H1 (cell line): ENCODE data around the gene THAP2. TPM values are rescaled to one million over a fixed set of nuclear protein-coding genes. Genes with fewer than 3 reads are reported as not detected.
"Not testable (repeated sequence)": the region's sequence is repeated elsewhere in the genome, so short reads cannot be mapped to it uniquely, and the experiment has no call there.

Experiments used
- CTCF ChIA-PET: fragments of 300-600 bp; sonication (Branson Sonifier 250); formaldehyde crosslinking; loops from one replicate; lab custom pipeline; 2021; ENCODE audit not compliant: partially characterized antibody; lab: Charles Lee
- POLR2A ChIA-PET: fragments of 300-600 bp; sonication (Branson Sonifier 250); formaldehyde crosslinking; loops from one replicate; lab custom pipeline; 2021; ENCODE audit warnings: inconsistent platforms; ENCODE audit not compliant: partially characterized antibody; lab: Charles Lee
- DNase-seq, 2 experiments: peaks; one replicate each; pipeline versions ENCODE4 v3.0.0 to v3.0.0-alpha.2; 2010 to 2022; ENCODE audit warnings: low spot score in 2 of 2, low read depth in 1 of 2, mixed read lengths in 1 of 2
- FAIRE-seq: peaks from 2 replicates; lab custom pipeline; 2011; peaks lifted over from hg19 to GRCh38; lab: Jason Lieb, UNC
- H2AFZ ChIP-seq: 2 replicates; pipeline ENCODE4 v1.8.1; 2012; ENCODE audit warnings: low read length, inconsistent platforms
- H2AK5ac ChIP-seq: 2 replicates; pipeline ENCODE4 v1.6.1; 2013; ENCODE audit warnings: low read depth, low read length
- H2BK120ac ChIP-seq: replicated peaks from 2 replicates; pipeline ENCODE3; 2013; ENCODE audit warnings: low read depth, low read length, inconsistent platforms
- H2BK12ac ChIP-seq: 2 replicates; pipeline ENCODE4 v1.6.1; 2013; ENCODE audit warnings: low read depth, low read length
- H2BK15ac ChIP-seq: 2 replicates; pipeline ENCODE4 v1.6.1; 2013; ENCODE audit warnings: low read length
- H2BK20ac ChIP-seq: 2 replicates; pipeline ENCODE4 v1.6.1; 2013; ENCODE audit warnings: low read length
- H2BK5ac ChIP-seq: 2 replicates; pipeline ENCODE4 v1.6.1; 2013; ENCODE audit warnings: low read depth, low read length
- H3K14ac ChIP-seq: 2 replicates; pipeline ENCODE4 v1.6.1; 2013; ENCODE audit warnings: inconsistent platforms; ENCODE audit not compliant: insufficient read length
- H3K18ac ChIP-seq: 2 replicates; pipeline ENCODE4 v1.6.1; 2013; ENCODE audit warnings: low read length; ENCODE audit errors: extremely low read depth
- H3K23ac ChIP-seq: 2 replicates; pipeline ENCODE4 v1.6.1; 2013; ENCODE audit warnings: inconsistent platforms; ENCODE audit not compliant: insufficient read length
- H3K23me2 ChIP-seq: 2 replicates; pipeline ENCODE4 v1.6.1; 2013; ENCODE audit warnings: low read depth, low read length
- H3K27ac ChIP-seq: 2 replicates; pipeline ENCODE4 v1.6.1; 2011; ENCODE audit warnings: low read depth, low read length, inconsistent platforms
- H3K27me3 ChIP-seq, 4 experiments: replicated peaks in 1 of 4; 1 replicate in 1 of 4; 2 replicates in 3 of 4; pipeline versions ENCODE4 v1.6.1 to v1.8.1; 2011 to 2013; ENCODE audit warnings: low read length in 3 of 4, mild to moderate bottlenecking in 3 of 4, inconsistent platforms in 2 of 4, mixed read lengths in 2 of 4, moderate library complexity in 1 of 4; ENCODE audit not compliant: control insufficient read depth in 3 of 4, insufficient read depth in 3 of 4; ENCODE audit errors: extremely low read depth in 1 of 4
- H3K36me3 ChIP-seq, 4 experiments: 2 replicates each; pipeline versions ENCODE4 v1.6.1 to v1.8.1; 2011 to 2013; ENCODE audit warnings: mild to moderate bottlenecking in 4 of 4, low read length in 3 of 4, moderate library complexity in 2 of 4, control low read depth in 1 of 4, inconsistent platforms in 1 of 4; ENCODE audit not compliant: insufficient read depth in 4 of 4, control insufficient read depth in 2 of 4
- H3K4ac ChIP-seq: replicated peaks from 2 replicates; pipeline ENCODE3; 2013; ENCODE audit warnings: low read length, low read depth, mixed read lengths, inconsistent platforms; ENCODE audit not compliant: insufficient read length
- H3K4me1 ChIP-seq, 4 experiments: replicated peaks in 1 of 4; 1 replicate in 1 of 4; 2 replicates in 3 of 4; pipeline versions ENCODE4 v1.6.1 to v1.8.1; 2011 to 2013; ENCODE audit warnings: low read length in 3 of 4, inconsistent platforms in 2 of 4, mixed read lengths in 1 of 4; ENCODE audit not compliant: insufficient read depth in 4 of 4, control insufficient read depth in 3 of 4
- H3K4me2 ChIP-seq, 2 experiments: 2 replicates each; pipeline versions ENCODE4 v1.6.1 to v1.8.1; 2011 to 2013; ENCODE audit warnings: low read depth in 2 of 2, low read length in 2 of 2, control low read depth in 1 of 2, inconsistent platforms in 1 of 2, mild to moderate bottlenecking in 1 of 2; ENCODE audit not compliant: insufficient read depth in 1 of 2
- H3K4me3 ChIP-seq, 4 experiments: fragments of 200-600, 300-600 bp in 1 of 4; sonication (generic), shearing (Covaris generic), sonication (Bioruptor Twin) in 1 of 4; 2 replicates each; pipeline versions ENCODE4 v1.5.1 to v1.8.1; 2011 to 2016; ENCODE audit warnings: low read length in 4 of 4, low read depth in 3 of 4, control low read depth in 2 of 4, inconsistent platforms in 2 of 4, mild to moderate bottlenecking in 2 of 4, mixed read lengths in 1 of 4, moderate library complexity in 1 of 4; ENCODE audit not compliant: insufficient read depth in 2 of 4; ENCODE audit errors: extremely low read depth in 1 of 4
- H3K56ac ChIP-seq: replicated peaks from 2 replicates; pipeline ENCODE3; 2013; ENCODE audit warnings: low read depth, mild to moderate bottlenecking, mixed read lengths, low read length, inconsistent platforms; ENCODE audit not compliant: insufficient read length
- H3K79me1 ChIP-seq: 2 replicates; pipeline ENCODE4 v1.6.1; 2013; ENCODE audit warnings: low read depth, low read length, control low read depth
- H3K79me2 ChIP-seq, 2 experiments: 2 replicates each; pipeline versions ENCODE4 v1.6.1 to v1.8.1; 2012 to 2013; ENCODE audit warnings: low read length in 2 of 2, mild to moderate bottlenecking in 2 of 2, inconsistent platforms in 1 of 2; ENCODE audit not compliant: insufficient read depth in 2 of 2, control insufficient read depth in 1 of 2
- H3K9ac ChIP-seq, 4 experiments: replicated peaks in 1 of 4; 1 replicate in 1 of 4; 2 replicates in 3 of 4; pipeline versions ENCODE4 v1.6.1 to v1.8.1; 2011 to 2013; ENCODE audit warnings: low read depth in 3 of 4, low read length in 3 of 4, control low read depth in 2 of 4, mild to moderate bottlenecking in 2 of 4, moderate library complexity in 2 of 4, inconsistent platforms in 1 of 4; ENCODE audit errors: extremely low read depth in 1 of 4
- H3K9me3 ChIP-seq, 2 experiments: 2 replicates each; pipeline versions ENCODE4 v1.6.1 to v1.8.1; 2012 to 2013; ENCODE audit warnings: mild to moderate bottlenecking in 2 of 2, moderate library complexity in 2 of 2, control low read depth in 1 of 2, inconsistent platforms in 1 of 2, low read depth in 1 of 2, low read length in 1 of 2, mixed read lengths in 1 of 2; ENCODE audit not compliant: insufficient read depth in 2 of 2
- H4K20me1 ChIP-seq, 2 experiments: replicated peaks in 1 of 2; 2 replicates each; pipeline versions ENCODE3 to v1.8.1; 2011 to 2013; ENCODE audit warnings: inconsistent platforms in 2 of 2, low read length in 2 of 2, mild to moderate bottlenecking in 1 of 2; ENCODE audit not compliant: insufficient read depth in 2 of 2, control insufficient read depth in 1 of 2
- H4K5ac ChIP-seq: 2 replicates; pipeline ENCODE4 v1.6.1; 2013; ENCODE audit warnings: low read length, low read depth, mixed read lengths, inconsistent platforms; ENCODE audit not compliant: insufficient read length
- H4K8ac ChIP-seq: 2 replicates; pipeline ENCODE4 v1.8.0; 2013; ENCODE audit warnings: mild to moderate bottlenecking, moderate library complexity, low read length, inconsistent platforms; ENCODE audit not compliant: insufficient read depth; ENCODE audit errors: extremely low read depth
- H4K91ac ChIP-seq: replicated peaks from 2 replicates; pipeline ENCODE3; 2013; ENCODE audit warnings: low read length, mixed read lengths, inconsistent platforms; ENCODE audit not compliant: insufficient read length
- CEBPB ChIP-seq: IDR thresholded peaks from 2 replicates; pipeline ENCODE4 v1.6.1; 2012; ENCODE audit warnings: low read depth, low read length
- HDAC6 ChIP-seq: IDR thresholded peaks from one replicate; pipeline ENCODE4 v1.7.1; 2012; ENCODE audit warnings: low read depth, mild to moderate bottlenecking, inconsistent platforms, low read length, moderate library complexity
- RFX5 ChIP-seq: IDR thresholded peaks from 2 replicates; pipeline ENCODE4 v1.6.1; 2011; ENCODE audit warnings: low read depth, low read length, improper control_type of control experiment, borderline replicate concordance
- SUZ12 ChIP-seq: fragments of 200-600 bp; sonication (generic); IDR thresholded peaks from 2 replicates; pipeline ENCODE4 v1.6.1; 2012; ENCODE audit warnings: mild to moderate bottlenecking, inconsistent platforms, low read length, moderate library complexity, mixed read lengths
- TEAD4 ChIP-seq: IDR thresholded peaks from 2 replicates; pipeline ENCODE4 v1.6.1; 2012; ENCODE audit warnings: low read depth, low read length, inconsistent platforms, mixed read lengths
- WGBS, 2 experiments: shearing (Covaris generic) in 1 of 2; methylation state at CpG; one replicate each; pipeline versions ENCODE4 v1.1.6 to v1.1.7; 2013 to 2015; ENCODE audit warnings: low lambda C conversion rate in 2 of 2, mixed read lengths in 2 of 2, inconsistent platforms in 1 of 2, low coverage in 1 of 2, missing lambda C conversion rate in 1 of 2; ENCODE audit not compliant: insufficient replicate concordance in 2 of 2, insufficient coverage in 1 of 2, insufficient read length in 1 of 2; ENCODE audit errors: extremely low coverage in 1 of 2, missing lambda C conversion rate in 1 of 2; 5-methylcytosine and 5-hydroxymethylcytosine counted together
- polyA plus RNA-seq, 7 experiments: library from polyadenylated mRNA; depleted of rRNA in 3 of 7; stranded (reverse) in 5 of 7; unstranded in 2 of 7; fragments of >200 nt in 5 of 7; fragments of 200-250 nt in 2 of 7; gene quantifications; 1 replicate in 5 of 7; 2 replicates in 1 of 7; 4 replicates in 1 of 7; pipeline versions ENCODE4 v1.2.1 to v1.2.3, GENCODE V29; 2011 to 2013; ENCODE audit warnings: missing spikeins in 2 of 7, mixed read lengths in 2 of 7
- total RNA-seq: library from RNA; stranded (reverse); fragmentation: NEBNext Ultra II Directional; extraction: Animal tissue kit (Norgen Biotek cat#: 25700); gene quantifications from 2 replicates; pipeline ENCODE4 v1.2.1, GENCODE V29; 2021
- TF ChIP-seq, protein P1 (sequence below): IDR thresholded peaks from 2 replicates; pipeline ENCODE4 v1.6.1; 2011; ENCODE audit warnings: low read depth, mild to moderate bottlenecking, low read length; ENCODE audit not compliant: insufficient read depth

Gene THAP2
- total and polyA plus RNA-seq, 2 of the 8 experiments (the other 6 are each of a cell fraction or from before 2014, with no cell fraction given): 1.8 to 5.3 TPM

GRCh38 chr12:71695782-71696181 is 31.7 kb downstream of the THAP2 start (continued):
- no peak for TF ChIP-seq HDAC6
- TF ChIP-seq TEAD4: no peak
- TF ChIP-seq RFX5: no peak
- no peak for TF ChIP-seq SUZ12
- TF ChIP-seq CEBPB: no peak
- TF ChIP-seq, protein P1, sequence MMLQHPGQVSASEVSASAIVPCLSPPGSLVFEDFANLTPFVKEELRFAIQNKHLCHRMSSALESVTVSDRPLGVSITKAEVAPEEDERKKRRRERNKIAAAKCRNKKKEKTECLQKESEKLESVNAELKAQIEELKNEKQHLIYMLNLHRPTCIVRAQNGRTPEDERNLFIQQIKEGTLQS: no peak
- TF ChIP-seq, all 59 proteins: peak for 0

GRCh38 chr12:71702181-71702580 is 38.1 kb downstream of the THAP2 start:
- POLR2A ChIA-PET, H3K27ac ChIP-seq, FAIRE-seq, CTCF ChIA-PET, H3K23me2 ChIP-seq, H4K8ac ChIP-seq, H3K79me2 ChIP-seq, H2AK5ac ChIP-seq, H2BK5ac ChIP-seq, H2BK12ac ChIP-seq, H4K5ac ChIP-seq, H3K9me3 ChIP-seq, H3K9ac ChIP-seq, H3K56ac ChIP-seq, H3K4me1 ChIP-seq, H3K4me3 ChIP-seq, H3K4me2 ChIP-seq, DNase-seq, H3K27me3 ChIP-seq, H4K91ac ChIP-seq, H2AFZ ChIP-seq, H3K79me1 ChIP-seq, H3K14ac ChIP-seq, H3K4ac ChIP-seq, H2BK120ac ChIP-seq, H2BK15ac ChIP-seq, H2BK20ac ChIP-seq, H3K23ac ChIP-seq, H4K20me1 ChIP-seq, H3K18ac ChIP-seq: not testable (repeated sequence)
- peaks cover 0 to 12% (median 4%) of the 10 kb centered on the region in 4 experiments; a peak in 3 of 8 replicates for H3K36me3 ChIP-seq
- WGBS, 2 experiments: 80% methylated on average over 8 of the region's 8 CpGs; no CpG with 5 or more reads in 1 of the 2 experiments
